B cell (primary cell): ENCODE data around the gene CYB5A.

Experiments used
- CTCF ChIP-seq: fragments of 200-600 bp; IDR thresholded peaks from one replicate; pipeline ENCODE4 v1.8.0; 2022; ENCODE audit warnings: antibody characterized with exemption, mild to moderate bottlenecking
- EZH2 ChIP-seq: IDR thresholded peaks from 2 replicates; pipeline ENCODE4 v1.6.1; 2012; ENCODE audit warnings: borderline replicate concordance, low read depth, mild to moderate bottlenecking, moderate library complexity, low read length; ENCODE audit not compliant: insufficient read depth, poor library complexity, severe bottlenecking

- TF ChIP-seq EZH2 (no peak), CTCF (no peak)
Measured at GRCh38 chr18:74226666-74227065, 65.1 kb downstream of the CYB5A start.
